ENCODE results near the gene ATMIN.

Gene ATMIN

GRCh38 chr16:81006813-81007695 is 28.6 kb upstream of the ATMIN start, which contains the start of the genes CENPN and CMC2:
CENPN (plus strand) TSS chr16:81007214; CDS start chr16:81011940, 4,726 bp downstream.
CMC2 (minus strand) TSS chr16:81006885; CDS start chr16:80997394, 9,491 bp downstream.
- peak; percentile 92 to 94 for DNase-seq

DNA sequence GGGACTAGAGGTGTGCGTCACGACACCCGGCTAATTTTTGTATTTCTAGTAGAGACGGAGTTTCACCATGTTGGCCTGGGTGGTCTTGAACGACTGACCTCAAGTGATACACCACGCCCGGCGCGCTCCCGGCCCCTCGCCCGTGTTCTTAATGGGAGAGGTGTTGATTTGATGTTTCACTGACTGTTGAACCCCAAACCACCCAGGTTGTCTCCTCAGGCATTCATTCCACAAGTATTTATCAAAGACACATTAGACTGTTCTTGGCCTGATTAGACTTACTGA is 27.2 kb upstream of the ATMIN start:
- DNase-seq, result no peak

DNA sequence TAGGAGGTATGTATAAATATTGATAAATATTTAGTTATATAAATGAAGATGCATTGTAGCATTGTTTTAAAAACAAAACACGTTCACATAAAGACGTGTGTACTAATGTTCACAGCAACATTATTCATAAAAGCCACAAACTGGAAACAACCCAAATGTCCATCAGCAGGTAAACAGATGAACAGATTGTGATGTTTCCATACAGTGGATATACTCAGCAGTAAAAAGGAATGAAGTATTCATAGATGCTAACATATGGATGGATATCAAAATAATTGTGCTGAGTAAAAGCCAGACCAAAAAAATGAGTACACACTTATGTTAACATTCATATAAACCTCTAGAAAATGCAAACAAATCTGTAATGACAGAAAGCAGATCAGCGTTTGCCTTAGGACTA is 22.7 kb upstream of the ATMIN start:
- no peak for DNase-seq

DNA sequence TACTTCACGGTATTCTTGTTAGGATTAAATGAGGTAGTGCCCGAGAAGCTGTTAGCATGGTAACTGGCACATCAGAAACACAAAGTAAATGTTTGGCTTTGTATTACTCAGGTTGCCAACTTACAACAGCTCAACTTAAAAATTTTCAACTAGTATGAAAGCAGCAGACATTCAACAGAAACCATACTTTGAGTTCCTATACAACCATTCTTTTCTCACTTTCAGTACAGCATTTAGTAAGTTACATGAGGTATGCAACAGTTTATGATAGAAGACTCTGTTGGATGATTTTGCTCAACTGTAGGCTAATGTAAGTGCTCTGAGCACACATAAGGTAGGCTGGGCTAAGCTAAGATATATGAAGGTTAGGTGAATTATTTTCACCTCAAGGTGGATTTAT is 21.0 kb upstream of the ATMIN start:
- DNase-seq, result no peak

GRCh38 chr16:81018496-81018895 is 17.1 kb upstream of the ATMIN start:
- DNase-seq, result no peak

DNA sequence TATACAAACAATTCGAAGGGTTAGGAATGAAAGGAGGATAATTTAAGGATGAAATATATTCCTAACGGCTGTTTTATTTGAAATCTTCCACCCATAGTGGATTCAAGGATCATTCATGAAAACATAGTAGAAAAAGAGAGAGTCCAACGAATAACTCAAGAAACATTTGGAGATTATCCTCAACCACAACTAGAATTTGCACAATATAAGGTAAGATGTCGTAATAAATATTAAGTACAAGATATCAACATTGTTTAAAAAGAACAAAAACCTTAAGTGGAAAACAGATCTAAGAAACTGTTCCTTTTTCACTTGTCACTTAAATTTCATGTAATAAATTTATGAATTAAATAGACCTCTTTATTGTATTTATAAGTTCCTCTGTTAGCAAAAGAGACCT is 9.2 kb upstream of the ATMIN start:
- no peak for DNase-seq

DNA sequence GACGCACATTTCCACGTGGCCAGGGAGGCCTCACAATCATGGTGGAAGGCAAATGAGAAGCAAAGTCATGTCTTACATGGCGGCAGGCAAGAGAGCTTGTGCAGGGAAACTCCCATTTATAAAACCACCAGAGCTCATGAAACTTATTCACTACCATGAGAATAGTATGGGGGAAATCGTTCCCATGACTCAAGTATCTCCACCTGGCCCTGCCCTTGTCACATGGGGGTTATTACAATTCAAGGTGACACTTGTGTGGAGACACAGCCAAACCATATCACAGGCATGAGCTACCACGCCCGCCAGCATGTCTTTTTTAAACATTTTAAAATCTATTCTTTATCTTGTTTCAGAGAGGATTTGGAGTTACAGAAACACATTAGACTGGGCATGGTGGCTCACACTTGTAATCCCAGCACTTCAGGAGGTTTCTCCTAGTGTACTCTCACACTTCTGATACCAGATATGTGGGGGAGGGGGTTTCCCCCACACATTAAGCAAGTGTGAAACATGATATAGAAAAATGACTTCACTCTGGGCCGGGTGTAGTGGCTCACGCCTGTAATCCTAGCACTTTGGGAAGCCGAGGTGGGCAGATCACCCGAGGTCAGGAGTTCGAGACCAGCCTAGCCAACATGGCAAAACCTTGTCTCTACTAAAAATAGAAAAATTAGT is 5.6 kb upstream of the ATMIN start:
- DNase-seq, result no peak

DNA sequence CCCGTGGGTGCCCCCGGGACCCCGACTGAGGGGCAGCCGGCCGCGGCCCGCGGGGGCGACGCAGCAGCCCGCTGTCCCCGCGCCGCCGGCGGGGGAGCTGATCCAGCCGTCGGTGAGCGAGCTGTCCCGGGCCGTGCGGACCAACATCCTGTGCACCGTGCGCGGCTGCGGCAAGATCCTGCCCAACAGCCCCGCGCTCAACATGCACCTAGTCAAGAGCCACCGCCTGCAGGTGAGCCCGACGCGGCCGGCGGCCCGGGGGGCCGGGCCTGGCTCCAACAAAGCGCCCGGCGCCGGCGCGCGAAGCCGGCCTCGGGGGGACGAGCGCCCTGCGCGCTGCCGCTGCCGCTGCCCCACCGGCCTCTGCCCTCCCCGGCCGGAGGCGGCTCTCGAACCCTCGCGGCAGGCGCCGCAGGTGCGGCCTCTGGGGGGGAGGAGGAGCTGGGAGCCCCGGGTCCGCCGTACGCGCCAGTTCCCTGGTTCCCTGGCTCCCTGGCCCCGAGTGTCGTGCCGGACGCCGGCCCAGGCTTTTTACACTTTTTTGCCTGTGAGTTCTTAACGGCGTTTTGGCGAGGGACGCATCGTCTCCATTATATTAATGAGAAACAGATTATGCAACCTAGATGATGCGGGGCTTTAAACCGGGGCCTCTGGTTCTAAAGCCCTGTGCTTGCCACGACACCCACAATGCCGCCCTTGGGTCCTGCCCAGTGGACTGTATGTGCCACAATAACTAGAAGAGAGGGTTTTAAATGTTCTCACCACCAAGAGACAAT is 521 bp downstream of the ATMIN start:
- DNase-seq, result peak in 1 of 2 experiments; percentile 33

DNA sequence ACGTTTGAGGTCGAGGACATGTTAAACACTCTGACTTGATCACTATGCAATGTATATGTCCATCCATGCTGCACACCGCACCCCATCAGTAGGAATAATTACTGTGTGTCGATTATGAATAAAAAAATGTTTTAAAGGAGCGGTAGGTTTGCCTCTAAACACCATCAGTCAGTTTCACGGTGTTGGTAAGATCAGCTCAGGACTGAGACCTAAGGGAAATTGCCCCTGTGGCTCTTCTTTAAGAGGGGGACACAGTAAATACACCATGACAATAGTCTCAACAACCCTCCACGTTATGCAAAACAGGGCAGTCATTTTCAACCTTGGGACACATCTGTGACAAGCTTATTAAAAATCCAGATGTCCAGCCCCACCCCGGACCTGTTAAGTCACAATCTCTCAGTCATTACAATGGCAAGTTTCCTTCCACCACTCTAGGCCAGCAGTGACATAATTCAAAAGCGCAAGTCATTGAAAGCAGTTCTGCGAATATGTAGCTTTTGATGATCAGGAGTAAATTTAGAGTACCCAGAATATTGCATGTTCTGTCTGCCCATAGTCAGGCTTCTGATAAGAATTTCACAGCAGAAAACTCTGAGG is 1.2 kb downstream of the ATMIN start:
- no peak for DNase-seq

GRCh38 chr16:81040131-81040530 is 4.5 kb downstream of the ATMIN start:
- DNase-seq, result no peak

- no peak for DNase-seq
Observed at GRCh38 chr16:81040842-81041241, 5.2 kb downstream of the ATMIN start.

GRCh38 chr16:81041696-81042095 is 6.1 kb downstream of the ATMIN start:
- no peak for DNase-seq

GRCh38 chr16:81042821-81043220 is 7.2 kb downstream of the ATMIN start:
- DNase-seq, result no peak

DNA sequence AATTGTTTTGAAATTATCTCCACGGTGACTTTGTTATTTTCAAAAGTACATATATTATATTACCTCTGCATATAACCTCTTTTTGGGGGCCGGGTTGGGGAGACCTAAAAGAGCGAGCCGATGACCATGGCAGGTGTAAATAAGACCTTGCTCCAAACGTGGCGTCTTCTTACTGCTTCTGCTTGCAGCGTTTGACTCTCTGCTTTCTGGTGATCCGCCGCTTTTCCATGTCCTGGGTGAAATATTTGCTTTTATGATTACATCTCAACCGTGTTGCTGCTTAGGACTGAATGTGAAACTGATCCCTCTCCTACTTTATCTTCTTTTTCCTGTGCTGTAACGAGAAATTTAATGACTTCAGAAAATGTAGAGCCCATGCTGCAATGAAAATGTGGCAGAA is 18.1 kb downstream of the ATMIN start:
- no peak for DNase-seq

GRCh38 chr16:81060576-81061306 is 25.1 kb downstream of the ATMIN start:
- no peak for DNase-seq

DNA sequence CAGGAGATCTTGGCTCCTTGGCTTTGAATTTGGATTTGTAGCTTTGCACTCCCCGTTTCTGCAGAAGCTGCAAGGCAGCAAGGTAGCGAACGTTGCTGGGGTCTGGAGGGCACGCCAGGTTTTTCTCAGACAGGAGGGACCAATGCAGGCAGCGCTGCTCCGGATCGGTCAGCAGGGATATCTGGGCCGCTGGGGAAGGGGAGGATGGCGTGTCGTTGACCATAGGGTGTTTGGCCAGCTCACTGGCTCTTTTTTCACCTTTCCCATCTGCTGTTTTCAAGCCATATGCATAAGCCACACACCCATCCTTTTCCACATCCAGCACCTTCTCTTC is 25.6 kb downstream of the ATMIN start:
- no peak for DNase-seq

- no peak for DNase-seq
Observed at GRCh38 chr16:81061871-81062608, 26.4 kb downstream of the ATMIN start.

GRCh38 chr16:81066681-81067080 is 31.0 kb downstream of the ATMIN start:
- DNase-seq, result no peak

DNA sequence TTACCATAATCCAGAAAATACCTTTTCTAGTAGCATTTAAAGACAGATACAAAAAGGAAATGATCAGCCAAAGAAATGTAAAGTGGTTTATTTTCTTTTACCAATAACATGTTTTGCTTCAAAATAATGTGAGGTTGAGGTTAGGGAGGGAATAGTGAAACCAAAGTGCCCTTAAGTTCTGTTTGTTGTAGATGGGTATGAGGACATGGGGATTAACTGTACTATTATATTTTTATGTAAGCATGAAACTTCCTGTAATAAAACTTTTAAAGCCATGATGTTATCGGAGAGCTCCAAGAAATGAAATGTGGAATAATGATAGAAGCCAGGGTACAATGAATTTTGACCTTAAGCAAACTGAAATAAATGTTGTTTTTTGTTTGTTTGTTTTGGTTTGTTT is 31.5 kb downstream of the ATMIN start:
- no peak for DNase-seq

GRCh38 chr16:81069063-81069462 is 33.4 kb downstream of the ATMIN start:
- DNase-seq, result no peak

- DNase-seq, result no peak
Observed at GRCh38 chr16:81070979-81071378, 35.3 kb downstream of the ATMIN start.

- no peak for DNase-seq
Observed at GRCh38 chr16:81071805-81072204, 36.2 kb downstream of the ATMIN start.
